Stimulated activated CD4-positive, alpha-beta T cell treated with anti-CD3 and anti-CD28 coated beads, Interleukin-12 subunit alpha, Interleukin-12 subunit beta, amount 100 ng/mL, for 48 hours (primary cell): ENCODE results near the gene ZNF606.
"Not testable (repeated sequence)": the region's sequence is repeated elsewhere in the genome, so short reads cannot be mapped to it uniquely, and the experiment has no call there.

ENCODE experiments used
- DNase-seq, 3 donors: peaks; one replicate each; pipeline ENCODE4 v3.0.0-alpha.2; 2020; ENCODE audit warnings: low read depth in 2 of 3, low spot score in 1 of 3

Gene ZNF606

DNA sequence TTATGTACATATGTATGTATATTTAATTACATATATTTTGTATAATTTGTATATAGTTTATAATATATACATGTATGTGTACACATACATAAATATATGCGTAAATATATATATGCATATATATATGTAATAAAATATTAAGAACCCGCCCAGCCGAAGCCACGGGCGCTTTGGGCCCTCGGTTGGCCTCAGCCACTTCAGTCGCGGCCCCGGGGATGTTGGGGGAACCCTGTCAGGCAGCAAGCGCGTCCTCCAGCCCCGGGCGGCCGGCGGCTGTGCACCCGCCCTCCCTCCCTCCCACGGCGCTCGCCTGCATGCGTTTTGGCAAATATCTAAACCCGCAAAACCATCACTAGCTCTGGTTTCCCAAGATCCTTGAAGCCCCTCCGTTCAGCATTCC, 7.9 kb upstream of the ZNF606 start:
- no peak for DNase-seq

DNA sequence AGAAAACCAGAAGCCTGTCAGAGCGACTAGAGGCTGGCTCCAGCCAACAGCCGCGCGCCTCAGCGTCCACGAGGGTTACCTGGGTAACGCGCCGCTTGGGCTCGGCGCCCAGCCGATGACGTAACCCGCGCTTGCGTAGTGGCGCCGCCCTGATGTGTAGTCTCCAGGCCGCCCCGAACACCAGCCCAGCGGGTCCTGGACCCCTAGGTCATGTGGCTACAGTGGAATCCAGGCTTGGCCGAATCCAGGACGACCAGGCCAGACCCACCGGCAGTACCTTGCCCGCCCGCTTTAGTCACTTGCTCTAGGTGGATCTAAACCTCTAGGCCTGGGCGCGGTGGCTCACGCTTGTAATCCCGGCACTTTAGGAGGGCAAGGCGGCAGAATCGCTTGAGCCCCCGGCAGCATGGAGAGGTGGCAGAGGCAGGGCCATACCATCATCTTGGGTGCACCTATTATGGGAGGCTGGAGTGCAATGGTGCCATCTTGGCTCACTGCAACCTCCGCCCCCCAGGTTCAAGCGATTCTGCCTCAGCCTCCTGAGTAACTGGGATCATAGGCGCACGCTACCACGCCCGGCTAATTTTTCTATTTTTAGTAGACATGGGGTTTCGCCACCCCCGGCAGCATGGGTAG, 7.2 kb upstream of the ZNF606 start:
- peak; percentile 29 to 41 (median 37) for DNase-seq

DNA sequence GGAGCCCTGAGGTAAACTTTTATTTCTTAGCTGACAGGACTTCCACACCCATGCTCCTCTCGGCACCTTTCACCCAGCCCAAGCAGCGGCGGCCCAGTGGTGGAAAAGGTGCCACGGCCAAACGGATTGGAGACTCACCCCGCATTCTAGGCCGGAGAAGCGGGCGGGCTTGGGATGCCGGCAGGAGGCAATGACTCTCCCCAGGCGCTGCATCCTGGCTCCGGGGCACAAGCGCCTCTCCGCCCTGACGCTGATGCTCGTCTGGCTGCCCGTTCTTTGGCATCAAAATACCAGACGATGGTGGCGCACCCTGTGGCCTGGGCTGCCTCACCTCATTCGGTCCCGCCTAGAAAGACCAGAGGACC, 6.7 kb upstream of the ZNF606 start:
- no peak for DNase-seq

DNA sequence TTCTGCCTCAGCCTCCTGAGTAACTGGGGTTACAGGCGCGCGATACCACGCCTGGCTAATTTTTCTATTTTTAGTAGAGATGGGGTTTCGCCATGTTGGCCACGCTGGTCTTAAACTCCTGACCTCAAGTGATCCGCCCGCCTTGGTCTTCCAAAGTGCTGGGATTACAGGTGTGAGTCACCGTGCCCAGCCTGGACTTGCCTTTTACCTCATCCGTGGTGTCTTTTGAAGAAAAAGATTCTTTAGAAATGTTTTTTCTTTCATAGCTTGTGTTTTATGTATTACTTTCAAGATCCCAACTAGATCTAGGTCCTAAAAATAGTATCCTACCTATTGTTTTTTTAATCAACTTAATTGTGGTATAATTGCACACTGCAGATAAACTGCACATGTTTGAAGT, 6.3 kb upstream of the ZNF606 start:
- not testable (repeated sequence) for DNase-seq

DNA sequence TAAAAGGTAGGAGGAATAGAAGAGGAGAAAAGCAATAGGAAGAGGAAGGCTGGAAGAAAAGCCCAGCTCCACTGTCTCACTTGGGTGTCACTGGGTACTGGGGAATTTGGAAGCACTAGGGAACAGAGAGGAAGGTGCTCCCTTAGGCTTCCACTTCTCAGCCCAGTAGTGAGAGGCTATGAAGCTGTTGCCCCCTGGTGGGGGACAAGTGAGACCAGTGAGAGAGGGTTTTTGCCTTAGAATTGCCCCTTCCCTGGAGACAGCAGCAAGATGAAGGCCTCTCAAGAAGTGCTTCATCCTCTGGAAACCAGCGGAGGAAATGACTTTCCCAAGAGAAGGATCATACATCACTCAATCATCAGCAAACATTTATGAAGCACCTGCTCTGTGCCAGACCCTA, 4.7 kb upstream of the ZNF606 start:
- no peak for DNase-seq

DNA sequence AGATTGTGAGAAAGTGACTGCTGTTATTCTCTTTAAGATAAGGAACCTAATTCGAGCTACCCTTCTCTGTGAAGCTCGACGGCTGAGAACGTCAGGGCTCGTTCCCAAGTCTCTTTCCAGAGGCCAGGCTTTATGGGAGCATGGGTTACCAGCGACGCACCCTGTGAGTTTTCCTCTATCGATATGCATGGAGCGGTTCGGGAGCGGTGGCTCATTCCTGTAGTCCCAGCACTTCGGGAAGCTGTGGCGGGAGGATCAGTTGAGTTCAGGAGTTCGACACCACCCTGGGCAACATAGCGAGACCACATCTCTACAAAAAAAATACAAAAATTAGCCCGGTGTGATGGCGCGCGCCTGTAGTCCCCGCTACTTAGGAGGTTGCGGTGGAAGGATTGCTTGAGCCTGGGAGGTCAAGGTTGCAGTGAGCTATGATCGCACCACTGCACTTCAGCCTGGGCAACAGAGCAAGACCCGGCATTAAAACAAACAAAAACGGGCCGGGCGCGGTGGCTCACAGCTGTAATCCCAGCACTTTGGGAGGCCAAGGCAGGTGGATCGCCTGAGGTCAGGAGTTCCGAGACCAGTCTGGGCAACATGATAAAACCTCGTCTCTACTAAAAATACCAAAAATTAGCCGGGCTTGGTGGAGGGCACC, 681 bp upstream of the ZNF606 start:
- peak in 1 of 3 donors; percentile 1 for DNase-seq

DNA sequence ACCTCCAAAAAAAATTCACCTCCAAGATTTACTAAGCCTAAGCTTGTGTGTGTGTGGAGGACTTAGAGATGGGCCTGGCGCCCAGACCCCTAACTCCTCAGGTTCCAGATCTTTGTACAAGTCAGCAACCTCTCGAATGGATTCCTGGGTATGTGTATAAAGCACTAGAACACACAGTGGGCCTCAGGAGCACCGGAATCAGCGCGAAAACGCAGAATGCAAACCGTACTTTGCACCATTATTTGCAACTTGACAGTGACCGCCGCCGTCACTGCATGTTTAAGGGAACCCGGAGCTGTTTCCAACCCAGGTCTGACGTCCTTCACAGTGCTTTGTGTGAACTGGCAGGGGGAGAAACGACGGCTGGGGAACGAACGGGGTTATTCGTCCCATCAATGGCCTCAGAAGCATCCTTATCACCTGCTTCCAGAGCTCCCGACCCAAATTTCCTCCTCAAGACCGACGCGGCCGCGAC, 688 bp downstream of the ZNF606 start:
- peak in 1 of 3 donors; percentile 2 for DNase-seq

DNA sequence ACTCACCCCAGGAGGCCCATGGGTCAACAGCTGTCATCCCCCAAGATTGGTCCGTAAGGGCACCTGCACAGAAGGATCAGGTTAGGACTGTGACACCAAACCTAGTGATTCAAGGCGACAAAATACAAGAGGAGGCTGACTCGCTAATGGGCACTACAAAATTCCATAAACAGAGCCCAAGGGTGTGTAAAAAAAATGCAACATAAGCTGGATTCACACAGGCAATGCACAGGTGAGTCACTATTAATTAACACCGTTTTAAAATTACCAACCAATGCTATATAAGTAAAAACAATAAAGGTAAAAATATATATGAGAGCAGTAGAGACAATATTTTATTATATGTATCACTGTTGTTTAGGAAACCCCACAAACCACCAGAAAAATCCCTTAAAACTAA, 1.9 kb downstream of the ZNF606 start:
- no peak for DNase-seq

DNA sequence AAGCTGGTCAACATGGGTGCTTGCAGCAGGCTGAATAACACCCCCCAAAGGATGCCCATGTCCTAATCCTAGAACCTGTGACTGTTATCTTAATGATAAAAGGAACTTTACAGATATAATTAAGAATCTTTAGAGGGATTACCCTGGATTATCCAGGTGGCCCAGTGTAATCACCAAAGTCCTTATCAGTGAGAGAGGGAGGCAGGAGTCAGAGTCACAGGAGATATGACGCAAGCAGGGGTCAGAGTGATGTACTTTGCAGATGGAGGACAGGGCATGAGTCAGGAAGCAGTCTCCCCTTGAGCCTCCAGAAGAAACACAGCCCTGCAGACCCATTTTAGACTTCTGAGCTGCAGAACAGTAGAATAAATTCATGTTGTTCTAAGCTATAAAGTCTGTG, 9.8 kb downstream of the ZNF606 start:
- no peak for DNase-seq

DNA sequence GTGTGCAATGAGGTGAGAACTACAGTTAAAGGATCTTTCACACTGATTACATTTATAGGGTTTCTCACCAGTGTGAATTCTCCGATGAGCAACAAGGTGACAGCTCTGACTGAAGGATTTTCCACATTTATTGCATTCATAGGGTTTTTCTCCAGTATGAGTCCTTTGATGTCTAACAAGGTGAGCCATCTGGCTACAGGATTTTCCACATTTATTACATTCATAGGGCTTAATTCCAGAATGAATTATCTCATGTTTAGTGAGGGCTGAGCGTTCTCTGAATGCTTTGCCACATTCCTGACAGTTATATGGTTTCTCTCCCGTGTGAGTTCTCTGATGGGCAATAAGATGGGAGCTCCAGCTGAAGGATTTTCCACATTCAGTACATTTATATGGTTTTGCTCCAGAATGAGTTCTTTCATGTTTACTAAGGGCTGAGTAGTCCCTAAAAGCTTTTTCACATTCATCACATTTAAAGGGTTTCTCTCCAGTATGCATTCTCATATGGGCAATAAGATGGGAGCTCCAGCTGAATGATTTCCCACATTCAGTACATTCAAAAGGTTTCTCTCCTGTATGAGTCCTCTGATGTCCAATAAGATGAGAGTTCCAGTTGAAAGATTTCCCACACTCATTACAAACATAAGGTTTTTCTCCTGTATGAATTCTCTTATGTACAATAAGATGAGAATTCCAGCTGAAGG, 23.9 kb downstream of the ZNF606 start:
- DNase-seq, result no peak

DNA sequence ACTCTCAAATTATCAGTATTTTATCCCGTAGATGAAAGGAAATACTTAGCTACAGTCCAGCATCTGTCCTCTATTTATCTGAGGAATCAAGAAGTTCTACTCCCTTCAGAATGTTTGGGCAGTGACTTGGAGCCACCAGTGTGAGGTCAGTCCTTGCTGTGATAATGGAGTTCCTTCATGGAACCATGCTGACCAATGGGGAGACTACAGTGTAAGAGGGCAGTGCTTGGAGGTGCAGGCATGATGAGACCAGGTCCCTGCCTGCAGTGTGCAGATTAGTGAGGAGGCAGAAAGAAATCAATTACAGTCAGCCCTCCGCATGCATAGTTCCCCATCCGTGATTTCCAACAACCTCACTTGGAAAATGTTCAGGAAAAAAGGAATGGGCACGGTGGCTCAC, 28.2 kb downstream of the ZNF606 start, which contains the start of gene C19orf18:
C19orf18 (minus strand) TSS at position 101 of the 400 bp plus-strand sequence. CDS start 102 bp downstream, outside the sequence.
- no peak for DNase-seq

DNA sequence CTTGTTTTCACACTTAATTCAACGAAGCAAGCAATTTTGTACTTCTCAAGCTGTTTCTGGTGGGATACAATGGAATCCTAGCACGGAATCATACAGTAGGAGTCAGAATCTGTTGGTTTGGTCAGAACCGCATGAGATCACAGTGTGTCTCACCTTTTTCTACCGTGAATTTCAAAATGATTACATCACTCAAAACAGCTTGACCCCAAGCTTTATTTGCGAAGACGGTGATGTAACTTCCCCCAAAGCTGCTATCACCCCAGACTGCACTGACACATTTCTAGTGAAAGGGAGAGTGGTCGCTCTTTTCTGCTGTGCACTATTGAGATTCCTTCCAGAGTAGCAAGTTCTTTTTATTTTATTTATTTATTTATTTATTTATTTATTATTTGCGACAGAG, 37.9 kb downstream of the ZNF606 start:
- no peak for DNase-seq

DNA sequence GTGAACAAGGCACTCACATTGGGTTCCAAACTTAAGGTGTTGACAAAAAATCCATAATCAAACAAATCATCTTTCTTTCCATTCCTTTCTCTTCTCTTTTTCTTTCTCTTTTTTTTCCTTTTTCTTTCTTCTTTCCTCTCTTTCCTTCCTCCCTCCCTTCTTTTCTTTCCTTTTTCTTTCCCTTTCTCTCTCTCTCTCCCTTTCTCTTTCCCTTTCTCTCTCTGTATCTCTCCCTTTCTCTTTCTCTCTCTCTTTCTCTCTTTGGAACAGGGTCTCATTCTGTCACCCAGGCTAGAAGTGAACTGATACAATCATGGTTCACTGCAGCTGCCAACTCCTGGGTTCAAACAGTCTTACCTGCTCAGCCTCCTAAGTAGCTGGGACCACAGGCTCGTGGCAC, 40.8 kb downstream of the ZNF606 start:
- DNase-seq, result no peak

DNA sequence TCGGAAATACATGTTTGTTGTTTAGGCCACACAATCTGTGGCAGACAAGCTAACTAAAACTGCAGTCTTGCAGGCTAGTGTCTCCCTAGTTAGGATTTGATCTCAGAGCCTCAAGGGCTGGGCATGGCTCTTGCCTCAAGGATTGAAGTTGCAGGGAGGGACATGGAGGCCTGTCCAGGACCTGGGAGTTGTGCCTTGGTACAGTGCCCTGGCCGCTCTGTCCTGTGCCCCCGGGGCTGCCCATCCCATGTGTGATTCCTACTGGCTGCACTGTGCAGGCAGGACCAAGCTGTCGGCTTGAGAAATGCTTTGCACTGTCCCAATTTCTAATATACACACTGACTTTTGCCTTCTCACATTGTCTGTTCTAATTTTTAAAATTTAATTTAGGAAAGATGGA, 47.6 kb downstream of the ZNF606 start:
- DNase-seq, result no peak

DNA sequence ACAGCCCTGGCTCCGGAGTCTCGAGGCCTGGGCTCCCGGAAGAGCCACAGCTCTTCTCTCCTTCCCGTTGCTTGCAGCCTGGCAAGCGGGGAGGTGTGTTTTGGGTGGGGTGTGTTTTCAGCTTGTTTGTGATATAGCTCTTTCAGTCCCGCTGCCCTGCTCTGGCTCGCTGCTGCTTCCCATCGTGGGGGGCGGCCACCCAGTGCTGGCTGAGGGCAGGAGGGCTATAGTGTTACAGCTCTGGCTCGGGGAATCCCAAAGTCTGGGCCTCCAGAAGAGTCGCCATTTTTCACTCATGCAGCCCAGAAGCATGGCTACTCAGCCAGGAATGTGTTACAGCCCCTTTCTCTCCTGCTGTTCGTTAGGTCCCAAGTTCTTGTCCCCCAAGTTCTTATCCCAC, 52.9 kb downstream of the ZNF606 start:
- no peak for DNase-seq

DNA sequence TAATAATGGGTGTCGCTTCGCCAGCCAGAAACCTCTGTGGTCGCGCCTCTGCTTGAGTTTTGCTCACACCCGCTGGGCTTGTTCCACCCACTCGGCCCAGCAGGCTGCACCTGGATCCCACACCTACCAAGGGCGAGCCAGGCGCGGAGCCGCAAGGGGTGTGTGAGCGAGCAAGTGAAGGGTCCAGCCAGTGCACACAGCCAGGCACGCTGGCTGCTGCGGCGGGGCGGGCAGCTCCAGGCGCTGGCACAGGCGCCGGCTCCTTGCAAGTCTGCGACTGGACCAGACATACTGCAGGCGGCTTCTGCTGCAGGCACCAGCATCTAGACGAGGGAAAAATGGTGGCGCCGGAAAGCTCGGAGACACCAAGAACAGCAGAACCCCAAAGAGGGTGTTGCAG, 53.3 kb downstream of the ZNF606 start:
- DNase-seq, result no peak

DNA sequence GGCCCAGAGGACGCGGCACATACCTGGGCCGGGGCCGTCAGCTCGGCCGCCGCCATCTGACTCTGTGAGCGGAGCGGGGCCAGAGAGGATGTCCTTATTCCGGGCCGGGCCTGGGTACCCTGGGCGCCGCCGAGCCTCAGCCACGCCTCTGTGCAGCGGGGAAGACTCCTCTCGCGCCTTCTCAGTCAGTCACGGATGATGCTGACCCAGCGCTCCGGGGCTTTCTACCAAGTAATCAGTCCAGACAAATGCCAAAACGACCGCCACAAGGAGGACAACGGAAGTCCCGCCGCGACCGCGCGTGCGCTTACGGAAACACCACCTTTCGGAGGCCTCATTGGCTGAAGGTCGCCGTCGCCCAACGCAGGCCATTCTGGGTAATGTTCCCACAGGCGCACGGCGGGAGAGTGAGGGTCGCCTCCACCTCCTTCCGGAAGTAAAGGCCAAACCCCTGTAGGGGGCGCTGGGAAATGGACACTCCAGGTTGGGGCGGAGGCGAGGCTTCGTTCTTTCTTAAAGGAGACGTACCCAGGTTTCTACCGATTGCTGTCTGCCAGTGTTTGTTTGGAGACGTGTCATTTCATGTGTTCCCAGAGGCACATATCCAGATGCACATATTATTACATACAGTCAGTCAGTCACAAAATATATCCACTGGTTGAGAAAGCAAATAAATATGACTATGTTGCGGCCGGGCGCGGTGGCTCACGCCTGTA, 55.0 kb downstream of the ZNF606 start, which contains the start of gene ZNF256:
ZNF256 (minus strand) TSS at position 288 of the 716 bp plus-strand sequence; CDS start at position 56, 232 bp downstream.
- DNase-seq, result peak; percentile 82 to 91 (median 90)

DNA sequence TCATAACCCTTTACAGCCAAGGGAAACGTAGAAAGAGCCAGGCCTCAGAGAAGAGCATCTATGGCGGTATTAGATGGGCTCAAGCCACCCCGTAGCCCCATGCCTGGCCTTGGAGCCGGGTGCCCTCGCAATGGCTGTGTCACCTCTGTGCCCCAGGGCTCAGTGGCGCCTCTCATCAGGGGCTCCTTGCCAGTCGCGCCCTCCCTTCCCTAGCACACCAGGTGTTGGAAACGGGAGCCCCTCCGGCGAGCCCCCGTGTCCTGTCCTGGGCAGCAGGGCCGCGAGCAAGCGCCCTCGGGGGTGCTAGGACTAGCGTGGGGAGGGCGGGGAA, 55.6 kb downstream of the ZNF606 start:
- DNase-seq, result no peak

DNA sequence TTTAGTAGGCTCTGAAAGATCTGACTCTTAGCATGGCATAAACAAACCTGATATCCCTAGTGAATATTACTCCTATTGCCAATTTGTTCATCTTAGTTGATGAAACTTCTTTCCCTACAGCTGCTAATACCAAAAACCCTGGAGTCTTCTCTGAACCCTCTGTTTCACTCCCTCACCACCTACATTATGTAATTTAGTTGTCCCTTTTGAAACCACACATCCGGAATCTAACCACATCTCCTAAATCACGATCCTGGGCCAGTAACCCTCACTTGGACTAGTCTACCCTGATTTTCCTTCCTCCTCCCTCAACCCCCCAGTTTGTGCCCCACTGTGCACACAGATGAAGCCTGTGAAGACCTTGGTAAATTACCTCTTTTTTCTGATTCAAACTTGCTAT, 56.3 kb downstream of the ZNF606 start:
- no peak for DNase-seq

DNA sequence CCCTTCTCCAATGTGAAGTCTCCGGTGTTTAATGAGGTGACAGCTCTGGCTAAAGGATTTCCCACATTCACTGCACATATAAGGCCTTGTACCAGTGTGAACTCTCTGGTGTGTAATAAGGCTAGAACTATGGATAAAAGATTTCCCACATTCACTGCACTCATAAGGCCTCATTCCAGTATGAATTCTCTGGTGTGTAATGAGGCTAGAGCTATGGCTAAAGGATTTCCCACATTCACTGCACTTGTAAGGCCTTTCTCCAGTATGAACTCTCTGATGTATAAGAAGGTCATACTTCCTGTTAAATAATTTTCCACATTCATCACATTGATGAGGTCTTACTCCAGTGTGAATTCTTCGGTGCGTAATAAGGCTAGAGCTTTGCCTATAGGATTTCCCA, 61.0 kb downstream of the ZNF606 start:
- DNase-seq, result no peak

DNA sequence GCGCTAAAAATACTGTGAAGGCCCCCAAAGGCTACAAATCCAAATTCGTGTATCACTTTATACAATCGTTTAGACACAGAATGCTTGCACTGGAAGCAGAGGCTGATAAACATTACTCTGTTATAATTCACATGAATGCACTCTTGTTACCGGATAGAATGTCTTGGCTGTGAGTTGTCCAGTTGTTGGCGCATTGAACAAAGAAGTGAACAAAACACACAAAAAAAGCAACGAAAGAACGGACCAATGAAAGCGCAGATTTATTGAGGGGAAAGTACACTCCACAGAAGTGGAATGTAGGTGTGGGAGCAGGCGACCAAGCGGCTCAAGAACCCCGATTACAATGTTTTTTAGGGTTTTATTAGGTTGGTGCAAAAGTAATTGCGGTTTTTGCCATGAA, 66.9 kb downstream of the ZNF606 start:
- DNase-seq, result no peak
